ENCODE results near the gene BICD1. TPM values are rescaled to one million over a fixed set of nuclear protein-coding genes. Genes with fewer than 3 reads are reported as not detected.

The BICD1 gene
- total RNA-seq, 1 donor from 2014 or later, result 561 TPM

DNA sequence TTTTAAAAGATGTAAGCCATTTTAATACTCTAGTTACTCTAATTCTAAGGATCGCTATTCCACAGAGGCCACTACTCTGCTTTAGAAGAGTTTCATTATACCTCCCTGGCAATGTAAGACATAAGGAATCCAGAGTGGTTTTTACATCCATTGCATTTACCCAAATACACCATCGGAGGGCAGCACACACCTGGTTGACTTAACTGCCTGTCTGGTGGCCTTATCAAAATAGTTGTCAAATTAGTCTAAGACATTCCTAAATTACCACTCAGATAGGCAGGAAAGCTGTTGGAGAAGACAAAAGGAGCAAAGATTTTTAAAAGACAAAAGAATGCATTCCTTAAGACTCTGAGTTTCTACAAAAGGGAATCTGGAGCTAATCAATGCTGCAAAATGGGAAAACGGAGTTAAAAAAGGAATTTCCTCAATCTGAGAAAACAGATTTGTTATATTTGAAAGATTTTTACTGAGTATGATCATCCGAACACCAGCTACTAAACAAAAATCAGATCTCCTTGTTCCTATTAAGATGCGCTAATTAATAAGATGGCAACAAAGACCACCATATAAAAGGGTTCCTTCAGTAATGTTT lies 258.9 kb downstream of the BICD1 start:
- DNase-seq, result peak; percentile 38

GRCh38 chr12:32366714-32367113 lies 260.1 kb downstream of the BICD1 start:
- H3K27me3 Mint-ChIP-seq (ENCODE audit: unreplicated experiment), result peaks cover 2% of the 10 kb centered on the region
- DNase-seq, result no peak

More for the DNA sequence above, 258.9 kb downstream of the BICD1 start:
- Mint-ChIP-seq H3K9me3 (ENCODE audit: unreplicated experiment) (peaks cover 23% of the 10 kb centered on the region), H3K27ac (ENCODE audit: unreplicated experiment) (peak overlapping the region; percentile 50), H3K27me3 (ENCODE audit: unreplicated experiment) (peaks cover 6% of the 10 kb centered on the region), H3K36me3 (ENCODE audit: unreplicated experiment) (peaks cover 5% of the 10 kb centered on the region), H3K4me3 (ENCODE audit: unreplicated experiment) (no peak overlapping the region), H3K4me1 (ENCODE audit: low read depth, unreplicated experiment) (peaks cover 7% of the 10 kb centered on the region)
- TF ChIP-seq CTCF (IDR thresholded peaks at IDR 0.05; ENCODE audit: partially characterized antibody, unreplicated experiment), result peak; percentile 80

GRCh38 chr12:32367381-32367780 lies 260.7 kb downstream of the BICD1 start:
- Mint-ChIP-seq H3K27ac (ENCODE audit: unreplicated experiment) (no peak overlapping the region), H3K27me3 (ENCODE audit: unreplicated experiment) (peaks cover 2% of the 10 kb centered on the region), H3K36me3 (ENCODE audit: unreplicated experiment) (no peaks in the 10 kb centered on the region), H3K9me3 (ENCODE audit: unreplicated experiment) (peaks cover 13% of the 10 kb centered on the region), H3K4me1 (ENCODE audit: low read depth, unreplicated experiment) (peaks cover 4% of the 10 kb centered on the region), H3K4me3 (ENCODE audit: unreplicated experiment) (peak overlapping the region; percentile 52)
- DNase-seq, result no peak
- no peak for TF ChIP-seq CTCF (IDR thresholded peaks at IDR 0.05; ENCODE audit: partially characterized antibody, unreplicated experiment)

More at GRCh38 chr12:32366714-32367113, 260.1 kb downstream of the BICD1 start:
- Mint-ChIP-seq H3K36me3 (ENCODE audit: unreplicated experiment) (no peaks in the 10 kb centered on the region), H3K4me3 (ENCODE audit: unreplicated experiment) (no peak overlapping the region), H3K9me3 (ENCODE audit: unreplicated experiment) (peaks cover 16% of the 10 kb centered on the region), H3K27ac (ENCODE audit: unreplicated experiment) (no peak overlapping the region), H3K4me1 (ENCODE audit: low read depth, unreplicated experiment) (peaks cover 4% of the 10 kb centered on the region)
- TF ChIP-seq CTCF (IDR thresholded peaks at IDR 0.05; ENCODE audit: partially characterized antibody, unreplicated experiment), result no peak

DNA sequence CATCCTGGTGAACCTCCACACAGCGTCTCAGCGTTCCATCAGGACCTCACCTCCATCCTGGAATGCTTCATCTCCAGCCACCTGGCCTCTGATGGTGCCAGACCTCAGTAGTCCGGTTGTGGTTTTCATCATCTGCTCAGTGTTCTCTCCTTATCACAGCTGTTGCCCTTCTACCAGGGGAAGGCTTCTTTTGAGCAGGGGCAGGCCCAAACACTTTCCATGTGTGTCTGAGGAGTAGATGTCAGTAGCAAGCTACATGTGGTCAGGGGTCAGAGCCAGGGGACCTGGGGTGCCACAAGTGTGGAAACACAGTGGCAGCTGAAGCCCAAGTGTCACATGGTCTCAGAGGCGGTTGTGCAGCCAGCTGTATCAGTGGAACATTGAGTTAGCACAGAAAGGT lies 262.6 kb downstream of the BICD1 start:
- H3K27me3 Mint-ChIP-seq (ENCODE audit: unreplicated experiment), result no peaks in the 10 kb centered on the region
- H3K27ac Mint-ChIP-seq (ENCODE audit: unreplicated experiment), result peak overlapping the region; percentile 66
- TF ChIP-seq CTCF (IDR thresholded peaks at IDR 0.05; ENCODE audit: partially characterized antibody, unreplicated experiment), result no peak
- H3K9me3 Mint-ChIP-seq (ENCODE audit: unreplicated experiment), result peaks cover 11% of the 10 kb centered on the region
- H3K4me3 Mint-ChIP-seq (ENCODE audit: unreplicated experiment), result no peak overlapping the region
- H3K36me3 Mint-ChIP-seq (ENCODE audit: unreplicated experiment), result no peaks in the 10 kb centered on the region
- DNase-seq, result no peak
- H3K4me1 Mint-ChIP-seq (ENCODE audit: low read depth, unreplicated experiment), result peaks cover 4% of the 10 kb centered on the region

- Mint-ChIP-seq H3K27ac (ENCODE audit: unreplicated experiment) (peak overlapping the region; percentile 63), H3K9me3 (ENCODE audit: unreplicated experiment) (peaks cover 6% of the 10 kb centered on the region), H3K4me1 (ENCODE audit: low read depth, unreplicated experiment) (peaks cover 10% of the 10 kb centered on the region), H3K4me3 (ENCODE audit: unreplicated experiment) (no peak overlapping the region), H3K27me3 (ENCODE audit: unreplicated experiment) (no peaks in the 10 kb centered on the region), H3K36me3 (ENCODE audit: unreplicated experiment) (no peaks in the 10 kb centered on the region)
- no peak for TF ChIP-seq CTCF (IDR thresholded peaks at IDR 0.05; ENCODE audit: partially characterized antibody, unreplicated experiment)
- DNase-seq, result no peak
These were observed 270.9 kb downstream of the BICD1 start for GRCh38 chr12:32377344-32378055.

Measured in glutamatergic neuron (in vitro differentiated cells).